Subcutaneous adipose tissue (tissue), 4 donors: ENCODE results near the gene PCGF3. TPM values are rescaled to one million over a fixed set of nuclear protein-coding genes. Genes with fewer than 3 reads are reported as not detected.

Experiments
- total RNA-seq, 4 donors: library from RNA; depleted of rRNA; stranded (reverse); fragments of >200 nt; gene quantifications; one replicate each; pipeline ENCODE4 v1.1.0, GENCODE V29; 2016
- TF ChIP-seq, protein P1 (sequence below): fragments of 450-650 bp; IDR thresholded peaks from one replicate; pipeline ENCODE4 v1.5.1; 2016; ENCODE audit warnings: low read depth, mild to moderate bottlenecking, control low read depth, antibody characterized with exemption, moderate library complexity

The PCGF3 gene
- total RNA-seq, 4 donors from 2014 or later, result 36.7 to 72.2 (median 55.0) TPM

GRCh38 chr4:762211-763190, 56.9 kb downstream of the PCGF3 start:
- TF ChIP-seq, protein P1, sequence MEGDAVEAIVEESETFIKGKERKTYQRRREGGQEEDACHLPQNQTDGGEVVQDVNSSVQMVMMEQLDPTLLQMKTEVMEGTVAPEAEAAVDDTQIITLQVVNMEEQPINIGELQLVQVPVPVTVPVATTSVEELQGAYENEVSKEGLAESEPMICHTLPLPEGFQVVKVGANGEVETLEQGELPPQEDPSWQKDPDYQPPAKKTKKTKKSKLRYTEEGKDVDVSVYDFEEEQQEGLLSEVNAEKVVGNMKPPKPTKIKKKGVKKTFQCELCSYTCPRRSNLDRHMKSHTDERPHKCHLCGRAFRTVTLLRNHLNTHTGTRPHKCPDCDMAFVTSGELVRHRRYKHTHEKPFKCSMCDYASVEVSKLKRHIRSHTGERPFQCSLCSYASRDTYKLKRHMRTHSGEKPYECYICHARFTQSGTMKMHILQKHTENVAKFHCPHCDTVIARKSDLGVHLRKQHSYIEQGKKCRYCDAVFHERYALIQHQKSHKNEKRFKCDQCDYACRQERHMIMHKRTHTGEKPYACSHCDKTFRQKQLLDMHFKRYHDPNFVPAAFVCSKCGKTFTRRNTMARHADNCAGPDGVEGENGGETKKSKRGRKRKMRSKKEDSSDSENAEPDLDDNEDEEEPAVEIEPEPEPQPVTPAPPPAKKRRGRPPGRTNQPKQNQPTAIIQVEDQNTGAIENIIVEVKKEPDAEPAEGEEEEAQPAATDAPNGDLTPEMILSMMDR, result no peak

DNA sequence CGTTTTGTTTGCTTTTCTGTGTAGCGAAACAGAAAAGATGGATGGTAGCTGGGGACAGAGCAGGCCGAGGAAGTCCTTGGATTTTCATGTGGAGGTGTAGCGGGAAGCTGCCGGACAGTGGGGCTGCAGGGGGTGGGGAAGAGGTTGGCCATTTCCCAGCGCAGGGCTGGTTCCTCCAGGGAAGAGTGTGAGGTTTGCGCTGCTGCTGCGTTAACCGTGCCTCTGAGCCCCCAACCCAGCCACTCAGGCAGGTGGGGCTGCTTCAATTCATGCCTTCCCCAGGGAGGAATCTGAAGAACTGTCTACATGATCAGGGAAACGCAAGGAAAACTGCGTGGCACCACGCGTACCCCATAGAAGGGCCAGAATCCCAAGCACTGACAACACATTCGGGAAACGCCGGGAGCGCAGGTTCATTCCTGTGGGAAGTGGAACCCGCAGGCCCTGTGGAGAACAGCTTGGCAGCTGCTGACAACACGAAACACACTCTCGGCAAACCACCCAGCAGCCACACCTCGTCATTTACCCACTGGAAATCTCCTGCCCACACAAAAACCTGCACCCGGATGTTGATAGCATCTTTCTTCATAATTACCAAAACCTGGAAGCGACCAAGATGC, 57.7 kb downstream of the PCGF3 start:
- TF ChIP-seq, protein P1, result no peak

DNA sequence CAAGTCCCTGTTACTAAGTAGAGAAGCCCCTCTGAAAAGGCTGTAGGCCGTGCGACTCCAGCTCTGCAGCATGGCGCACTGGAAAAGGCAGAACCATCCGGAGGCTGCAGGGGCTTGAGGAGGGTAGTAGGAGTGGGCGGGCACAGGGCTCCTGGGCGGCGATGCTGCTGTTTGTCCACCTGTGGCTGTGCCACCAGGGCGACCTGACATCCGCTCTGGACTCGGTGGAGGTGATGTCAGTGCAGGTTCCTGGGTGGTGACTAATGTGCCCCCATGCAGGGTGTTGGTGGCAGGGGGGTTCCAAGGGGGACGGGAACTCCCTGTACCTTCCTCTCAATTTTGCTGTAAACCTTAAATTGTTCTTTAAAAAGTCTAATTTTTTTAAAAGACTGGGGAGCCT, 58.3 kb downstream of the PCGF3 start:
- TF ChIP-seq, protein P1, result no peak

- TF ChIP-seq, protein P1, result no peak
These were observed 59.0 kb downstream of the PCGF3 start for GRCh38 chr4:764405-765169.

DNA sequence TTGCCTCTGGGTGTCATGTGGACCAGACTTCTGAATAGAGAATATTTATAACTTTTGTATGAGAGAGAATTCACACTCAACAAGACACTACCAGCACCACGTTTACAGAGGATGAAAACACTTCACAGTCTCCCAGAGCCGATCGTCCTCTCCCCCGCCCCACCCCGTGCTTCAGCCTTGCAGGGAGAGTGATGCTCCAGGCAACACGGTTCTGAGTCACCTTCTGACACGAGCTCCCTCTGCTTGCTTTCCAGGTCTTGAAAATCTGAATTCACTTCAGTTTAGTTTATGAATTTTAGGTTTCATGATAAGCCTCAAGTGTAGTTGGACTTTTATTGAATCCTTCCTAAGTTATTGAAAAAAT, 60.5 kb downstream of the PCGF3 start:
- TF ChIP-seq, protein P1, result no peak

GRCh38 chr4:766559-767283, 61.1 kb downstream of the PCGF3 start:
- TF ChIP-seq, protein P1, result no peak
